IPS-18a (cell line): ENCODE data around the gene IL1RAP.

Experiments used
- H3K27ac ChIP-seq: one replicate; pipeline ENCODE4 v1.5.1; 2013; ENCODE audit warnings: low read length
- H3K27me3 ChIP-seq: one replicate; pipeline ENCODE4 v1.6.1; 2013; ENCODE audit warnings: mild to moderate bottlenecking, low read length; ENCODE audit not compliant: control insufficient read depth, insufficient read depth
- H3K36me3 ChIP-seq: one replicate; pipeline ENCODE4 v1.6.1; 2013; ENCODE audit warnings: low read depth, low read length; ENCODE audit not compliant: control insufficient read depth
- H3K4me1 ChIP-seq: one replicate; pipeline ENCODE4 v1.6.1; 2013; ENCODE audit warnings: low read depth, low read length; ENCODE audit not compliant: control insufficient read depth
- H3K4me3 ChIP-seq: one replicate; pipeline ENCODE4 v1.5.1; 2013; ENCODE audit warnings: low read length
- H3K9ac ChIP-seq: one replicate; pipeline ENCODE4 v1.6.1; 2013; ENCODE audit warnings: mild to moderate bottlenecking, low read length, moderate library complexity
- H3K9me3 ChIP-seq: one replicate; pipeline ENCODE4 v1.6.1; 2013; ENCODE audit warnings: low read depth, low read length; ENCODE audit not compliant: control insufficient read depth

IL1RAP gene

GRCh38 chr3:190585805-190586630 is 72.1 kb downstream of the IL1RAP start:
- H3K4me1 ChIP-seq, result no peaks in the 10 kb centered on the region
- no peaks in the 10 kb centered on the region for H3K9me3 ChIP-seq
- no peak overlapping the region for H3K4me3 ChIP-seq
- no peaks in the 10 kb centered on the region for H3K27me3 ChIP-seq
- H3K9ac ChIP-seq, result no peak overlapping the region
- H3K27ac ChIP-seq, result no peak overlapping the region
- H3K36me3 ChIP-seq, result no peaks in the 10 kb centered on the region

DNA sequence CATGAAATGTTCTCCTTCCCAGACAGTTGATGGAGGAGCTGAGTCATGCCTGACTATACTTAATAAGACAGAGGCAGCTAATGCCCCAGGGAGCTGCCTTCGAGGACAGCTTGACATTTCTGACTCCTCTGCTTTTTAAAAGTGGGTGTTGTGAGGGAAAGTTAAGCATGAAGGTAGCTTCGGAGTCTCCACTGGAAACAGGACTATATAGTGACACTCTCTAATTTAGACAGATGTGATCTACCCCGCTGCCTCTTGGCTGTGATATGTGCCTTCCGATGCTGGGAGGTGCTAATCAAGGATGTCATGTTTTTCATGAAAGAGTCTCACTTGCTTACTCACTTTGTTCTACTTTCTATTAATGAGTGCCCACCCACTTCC is 72.7 kb downstream of the IL1RAP start:
- no peak overlapping the region for H3K4me3 ChIP-seq
- no peaks in the 10 kb centered on the region for H3K9me3 ChIP-seq
- no peaks in the 10 kb centered on the region for H3K27me3 ChIP-seq
- no peak overlapping the region for H3K9ac ChIP-seq
- no peaks in the 10 kb centered on the region for H3K4me1 ChIP-seq
- H3K27ac ChIP-seq, result no peak overlapping the region
- no peaks in the 10 kb centered on the region for H3K36me3 ChIP-seq

DNA sequence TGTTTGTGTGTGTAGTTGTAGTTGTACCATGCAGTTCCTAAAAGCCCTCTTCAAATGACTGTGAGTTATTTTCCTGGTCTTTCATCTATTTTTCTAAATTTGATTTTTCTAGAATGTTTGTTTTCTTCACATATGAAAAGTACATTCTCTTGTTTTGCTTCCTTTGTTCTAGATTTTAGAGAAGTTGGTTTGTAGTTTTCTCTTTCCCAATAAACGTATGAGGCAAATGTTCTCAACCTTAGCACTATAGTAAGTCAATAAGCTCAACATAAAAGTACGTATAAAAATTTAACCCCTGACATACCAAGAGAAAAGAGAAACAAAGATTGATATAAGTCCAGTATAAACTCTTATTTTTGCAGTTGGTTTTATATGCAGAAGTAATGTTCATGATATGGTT is 74.7 kb downstream of the IL1RAP start:
- H3K9ac ChIP-seq, result no peak overlapping the region
- no peak overlapping the region for H3K4me3 ChIP-seq
- H3K9me3 ChIP-seq, result no peaks in the 10 kb centered on the region
- no peak overlapping the region for H3K27ac ChIP-seq
- H3K36me3 ChIP-seq, result no peaks in the 10 kb centered on the region
- H3K27me3 ChIP-seq, result no peaks in the 10 kb centered on the region
- H3K4me1 ChIP-seq, result no peaks in the 10 kb centered on the region

DNA sequence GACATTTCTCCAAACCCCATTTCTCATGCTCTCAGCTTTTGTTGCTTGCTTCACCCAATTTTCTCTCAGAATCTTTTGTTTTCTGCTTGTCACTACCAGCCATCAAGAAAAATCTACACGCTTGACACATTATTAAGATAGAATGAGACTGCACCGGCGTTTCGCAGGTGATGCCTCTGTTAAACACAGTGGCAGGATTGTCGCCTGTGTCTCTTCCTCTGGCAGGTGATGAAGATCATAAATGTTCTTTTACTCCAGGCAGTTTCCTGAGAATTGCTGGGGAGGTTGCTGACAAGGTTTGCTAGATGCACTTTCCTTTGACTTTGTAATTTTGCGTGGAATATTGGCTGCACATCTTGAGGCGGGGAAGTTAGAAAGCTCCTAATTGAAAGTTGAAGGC is 75.4 kb downstream of the IL1RAP start:
- no peaks in the 10 kb centered on the region for H3K27me3 ChIP-seq
- H3K9ac ChIP-seq, result no peak overlapping the region
- H3K4me1 ChIP-seq, result no peaks in the 10 kb centered on the region
- no peaks in the 10 kb centered on the region for H3K36me3 ChIP-seq
- no peak overlapping the region for H3K27ac ChIP-seq
- no peaks in the 10 kb centered on the region for H3K9me3 ChIP-seq
- H3K4me3 ChIP-seq, result no peak overlapping the region

DNA sequence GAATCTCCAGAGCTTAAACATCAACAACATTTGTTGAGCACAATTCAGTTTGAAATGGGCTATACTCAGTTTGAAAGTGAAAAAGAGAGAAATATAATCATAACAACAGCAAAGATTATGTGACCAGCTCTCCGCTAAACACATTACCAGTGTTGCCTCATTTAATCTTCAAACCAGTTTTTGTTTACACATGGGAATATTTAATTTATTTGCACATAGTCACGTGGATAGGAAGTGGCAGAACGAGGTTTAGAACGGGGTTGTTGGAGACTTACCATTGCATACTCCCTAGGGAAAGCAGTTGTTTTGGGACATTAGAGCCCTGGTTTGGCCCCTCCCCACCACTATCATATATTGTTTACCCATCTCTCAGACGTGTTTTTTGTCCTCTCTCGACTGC is 77.2 kb downstream of the IL1RAP start:
- Histone ChIP-seq H3K9me3 (no peaks in the 10 kb centered on the region), H3K27ac (no peak overlapping the region), H3K4me3 (no peak overlapping the region), H3K4me1 (no peaks in the 10 kb centered on the region), H3K27me3 (no peaks in the 10 kb centered on the region), H3K9ac (no peak overlapping the region), H3K36me3 (no peaks in the 10 kb centered on the region)

DNA sequence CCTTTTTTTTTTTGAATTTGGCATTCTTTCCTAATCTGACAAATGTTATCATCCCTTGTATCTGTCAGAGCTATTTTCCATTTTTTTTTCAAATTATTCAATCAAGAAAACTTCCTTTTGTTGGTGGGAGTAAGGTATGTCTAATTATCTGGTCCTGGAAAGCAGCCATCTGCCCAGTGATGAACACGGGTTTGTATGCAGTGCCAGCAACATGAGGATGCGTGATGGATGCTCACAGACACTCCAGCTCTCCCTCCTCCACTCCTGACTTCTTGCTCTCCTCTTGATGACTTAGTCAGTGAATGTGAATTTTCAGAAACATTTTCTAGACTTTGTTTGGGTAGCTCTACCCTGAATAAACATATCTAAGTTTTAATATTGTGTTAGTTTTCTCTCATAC is 79.2 kb downstream of the IL1RAP start:
- Histone ChIP-seq H3K27me3 (no peaks in the 10 kb centered on the region), H3K36me3 (no peaks in the 10 kb centered on the region), H3K9me3 (no peaks in the 10 kb centered on the region), H3K4me3 (no peak overlapping the region), H3K27ac (no peak overlapping the region), H3K4me1 (peaks cover 4% of the 10 kb centered on the region), H3K9ac (no peak overlapping the region)

- H3K9ac ChIP-seq, result no peak overlapping the region
- H3K9me3 ChIP-seq, result no peaks in the 10 kb centered on the region
- peaks cover 4% of the 10 kb centered on the region for H3K4me1 ChIP-seq
- H3K4me3 ChIP-seq, result no peak overlapping the region
- no peaks in the 10 kb centered on the region for H3K36me3 ChIP-seq
- H3K27ac ChIP-seq, result no peak overlapping the region
- no peaks in the 10 kb centered on the region for H3K27me3 ChIP-seq
Measured at GRCh38 chr3:190594171-190594570, 80.3 kb downstream of the IL1RAP start.

DNA sequence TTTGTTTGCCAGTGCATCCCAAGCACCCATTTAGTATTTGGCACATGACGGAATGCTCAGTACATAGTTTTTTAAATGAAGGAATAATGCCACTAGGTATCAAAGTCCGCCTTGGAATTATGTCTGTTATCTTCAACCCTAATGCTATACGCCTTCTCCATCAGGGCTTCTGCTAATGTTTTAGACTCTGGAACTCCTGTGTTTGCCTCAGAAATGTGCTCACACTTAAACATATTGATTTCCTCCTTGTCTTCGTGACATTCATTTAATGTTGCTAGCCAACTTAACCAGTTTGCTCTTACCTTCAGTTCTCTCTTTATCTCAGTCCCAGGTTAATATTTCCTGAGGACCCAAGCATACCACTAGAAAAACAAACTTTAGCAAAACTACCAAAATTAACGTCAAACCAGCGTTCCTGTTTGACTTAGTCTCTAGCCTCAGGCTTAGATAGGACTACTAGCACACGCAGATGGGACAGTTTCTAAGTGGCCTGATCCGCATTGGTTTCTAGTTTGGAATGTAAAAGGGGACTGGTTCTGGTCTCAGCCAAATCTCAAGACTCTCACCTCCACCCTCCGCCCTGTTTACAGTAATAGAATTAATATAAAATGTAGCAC is 81.4 kb downstream of the IL1RAP start:
- no peak overlapping the region for H3K27ac ChIP-seq
- no peak overlapping the region for H3K9ac ChIP-seq
- no peaks in the 10 kb centered on the region for H3K36me3 ChIP-seq
- no peaks in the 10 kb centered on the region for H3K9me3 ChIP-seq
- H3K4me1 ChIP-seq, result peaks cover 4% of the 10 kb centered on the region
- H3K4me3 ChIP-seq, result no peak overlapping the region
- no peaks in the 10 kb centered on the region for H3K27me3 ChIP-seq

- no peak overlapping the region for H3K4me3 ChIP-seq
Measured at GRCh38 chr3:190595807-190596206, 81.9 kb downstream of the IL1RAP start.

GRCh38 chr3:190596349-190597285 is 82.7 kb downstream of the IL1RAP start:
- Histone ChIP-seq H3K27ac (no peak overlapping the region), H3K4me3 (no peak overlapping the region), H3K4me1 (peaks cover 4% of the 10 kb centered on the region), H3K36me3 (no peaks in the 10 kb centered on the region), H3K9me3 (no peaks in the 10 kb centered on the region), H3K27me3 (no peaks in the 10 kb centered on the region), H3K9ac (no peak overlapping the region)

More at GRCh38 chr3:190595807-190596206, 81.9 kb downstream of the IL1RAP start:
- Histone ChIP-seq H3K9me3 (no peaks in the 10 kb centered on the region), H3K27me3 (no peaks in the 10 kb centered on the region), H3K36me3 (no peaks in the 10 kb centered on the region), H3K9ac (no peak overlapping the region), H3K4me1 (peaks cover 4% of the 10 kb centered on the region), H3K27ac (no peak overlapping the region)

GRCh38 chr3:190597291-190597690 is 83.4 kb downstream of the IL1RAP start:
- Histone ChIP-seq H3K9me3 (no peaks in the 10 kb centered on the region), H3K36me3 (no peaks in the 10 kb centered on the region), H3K4me1 (peaks cover 4% of the 10 kb centered on the region), H3K27ac (no peak overlapping the region), H3K9ac (no peak overlapping the region), H3K4me3 (no peak overlapping the region), H3K27me3 (no peaks in the 10 kb centered on the region)
